Mucosa of stomach (tissue), 1 donor: ENCODE measurements around the gene LRBA.

Experiments used
- H3K27me3 ChIP-seq: one replicate; pipeline ENCODE4 v1.7.0; 2013; ENCODE audit warnings: mild to moderate bottlenecking, low read length; ENCODE audit not compliant: control insufficient read depth, insufficient read depth
- H3K36me3 ChIP-seq: one replicate; pipeline ENCODE4 v1.7.0; 2013; ENCODE audit warnings: low read length; ENCODE audit not compliant: control insufficient read depth, insufficient read depth
- H3K4me1 ChIP-seq: one replicate; pipeline ENCODE4 v1.7.0; 2013; ENCODE audit warnings: mild to moderate bottlenecking, low read length; ENCODE audit not compliant: control insufficient read depth, insufficient read depth
- H3K4me3 ChIP-seq: one replicate; pipeline ENCODE4 v1.7.0; 2013; ENCODE audit warnings: low read length
- H3K9ac ChIP-seq: one replicate; pipeline ENCODE4 v1.7.0; 2013; ENCODE audit warnings: mild to moderate bottlenecking, low read length, moderate library complexity
- H3K9me3 ChIP-seq: one replicate; pipeline ENCODE4 v1.7.0; 2013; ENCODE audit warnings: mild to moderate bottlenecking, low read length, moderate library complexity; ENCODE audit not compliant: control insufficient read depth
- donor health status: Pancreatic carcinoma.

LRBA gene

DNA sequence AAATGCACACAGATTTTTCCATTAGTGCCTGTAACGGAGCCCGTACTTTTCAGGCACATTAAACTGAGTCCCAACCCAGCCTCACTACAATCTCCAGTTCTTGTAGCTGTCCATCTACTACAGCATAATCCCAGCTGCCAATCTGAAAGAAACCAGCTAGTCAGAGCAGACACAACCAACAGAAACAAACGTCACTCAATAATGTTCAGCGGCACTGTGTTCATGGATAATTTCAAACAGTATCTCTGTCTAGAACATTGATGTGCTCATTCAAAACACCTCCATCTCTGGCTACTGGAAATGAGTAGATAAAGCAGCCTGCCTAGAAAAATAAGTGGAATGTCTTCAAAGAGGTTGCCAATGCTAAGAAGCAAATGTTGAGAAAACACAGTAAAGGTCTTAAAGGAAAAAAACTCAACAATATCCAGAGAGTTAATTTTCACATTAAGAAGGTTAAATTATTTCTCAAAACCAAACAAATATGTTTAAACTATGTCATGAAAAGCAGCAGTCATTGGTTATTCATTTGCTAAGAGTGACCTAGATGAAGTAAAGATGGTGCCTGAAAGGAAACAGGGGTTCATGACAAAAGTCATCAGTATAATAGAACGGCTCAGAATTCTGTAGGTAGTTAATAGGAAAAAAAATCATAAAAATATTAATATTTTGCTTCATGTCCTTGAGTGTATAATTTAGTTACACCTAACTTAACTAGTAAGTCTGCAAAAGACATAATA is 678.2 kb downstream of the LRBA start:
- no peak overlapping the region for H3K4me3 ChIP-seq
- no peaks in the 10 kb centered on the region for H3K27me3 ChIP-seq
- H3K36me3 ChIP-seq = no peaks in the 10 kb centered on the region
- H3K9ac ChIP-seq = no peak overlapping the region
- no peaks in the 10 kb centered on the region for H3K9me3 ChIP-seq
- no peaks in the 10 kb centered on the region for H3K4me1 ChIP-seq

DNA sequence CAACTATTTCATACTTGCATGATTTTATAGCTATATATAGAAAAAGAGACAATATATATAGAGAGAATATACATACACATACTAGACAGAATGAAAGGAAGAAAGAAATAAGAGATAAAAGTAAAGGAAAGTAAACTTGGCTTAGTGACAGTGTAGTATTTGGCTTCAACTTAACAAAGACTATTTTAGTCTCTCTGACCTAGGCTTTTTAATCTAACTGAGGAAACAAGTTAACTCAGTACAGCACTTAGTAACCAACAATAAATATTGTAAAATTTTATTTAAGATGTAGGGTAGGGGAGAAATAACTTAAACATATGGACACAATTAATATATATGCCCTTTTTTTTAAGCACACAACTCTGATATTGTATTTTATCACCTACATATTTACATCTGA is 682.1 kb downstream of the LRBA start:
- Histone ChIP-seq H3K4me3 (no peak overlapping the region), H3K4me1 (no peaks in the 10 kb centered on the region), H3K27me3 (no peaks in the 10 kb centered on the region), H3K36me3 (no peaks in the 10 kb centered on the region), H3K9ac (no peak overlapping the region), H3K9me3 (no peaks in the 10 kb centered on the region)

DNA sequence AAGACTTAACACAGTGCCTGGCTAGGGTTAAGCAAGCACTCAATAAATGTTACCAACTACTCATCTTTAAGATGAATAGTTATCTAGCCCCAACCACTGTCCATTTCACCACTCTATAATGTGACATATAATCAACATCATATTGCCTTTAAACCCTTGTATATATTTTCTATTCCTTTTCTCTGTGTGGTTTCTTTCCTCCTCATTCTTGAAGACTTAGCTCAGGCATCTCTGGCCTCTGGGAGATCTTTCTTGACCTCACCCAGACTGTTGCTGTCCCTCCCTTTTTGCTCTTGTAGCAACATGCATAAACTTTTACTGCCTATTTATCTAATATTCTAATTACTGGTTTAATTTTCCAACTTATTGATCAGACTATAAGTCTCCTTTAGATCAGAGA is 683.0 kb downstream of the LRBA start:
- H3K4me3 ChIP-seq = no peak overlapping the region
- no peaks in the 10 kb centered on the region for H3K36me3 ChIP-seq
- no peak overlapping the region for H3K9ac ChIP-seq
- H3K4me1 ChIP-seq = no peaks in the 10 kb centered on the region
- H3K9me3 ChIP-seq = no peaks in the 10 kb centered on the region
- H3K27me3 ChIP-seq = no peaks in the 10 kb centered on the region

DNA sequence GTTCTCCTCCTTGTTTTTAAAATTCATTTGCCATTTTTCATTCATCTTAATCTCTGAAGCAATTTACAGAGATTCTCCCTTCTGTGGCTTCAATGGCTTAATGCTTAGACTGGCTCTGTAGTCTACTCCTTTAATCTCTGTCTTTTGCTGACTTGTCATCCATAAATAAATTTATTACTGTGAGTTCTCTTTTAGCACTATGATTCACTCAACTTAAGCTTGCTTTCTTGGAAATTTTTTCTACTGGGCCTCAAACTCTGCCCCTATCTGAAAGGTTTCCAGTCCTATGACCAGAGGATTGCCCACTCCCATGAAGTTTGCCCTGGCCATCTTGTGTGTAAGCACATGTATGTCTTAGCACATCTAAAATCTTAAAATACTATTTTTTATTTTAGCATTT is 685.7 kb downstream of the LRBA start:
- Histone ChIP-seq H3K9me3 (no peaks in the 10 kb centered on the region), H3K27me3 (no peaks in the 10 kb centered on the region), H3K9ac (no peak overlapping the region), H3K4me1 (no peaks in the 10 kb centered on the region), H3K36me3 (no peaks in the 10 kb centered on the region), H3K4me3 (no peak overlapping the region)

DNA sequence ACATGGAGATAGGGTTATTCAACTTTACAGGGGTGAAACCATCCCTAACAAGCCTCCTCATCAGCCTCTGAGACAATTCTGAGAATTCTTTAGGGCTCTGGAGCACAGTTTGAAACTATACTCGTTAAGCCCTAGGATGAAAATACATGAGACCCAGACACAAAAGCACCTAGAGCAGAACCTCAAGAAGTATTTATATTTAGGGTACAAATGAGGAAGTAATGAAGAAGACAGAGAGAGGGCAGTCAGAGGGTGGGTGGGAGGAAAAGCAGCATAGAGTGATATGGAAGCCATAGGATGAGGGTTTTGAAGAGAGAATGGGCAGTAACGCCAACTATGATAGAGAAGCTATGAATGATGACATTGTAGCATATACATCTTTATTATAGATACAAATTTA is 686.6 kb downstream of the LRBA start:
- no peaks in the 10 kb centered on the region for H3K4me1 ChIP-seq
- H3K4me3 ChIP-seq = no peak overlapping the region
- no peaks in the 10 kb centered on the region for H3K27me3 ChIP-seq
- no peaks in the 10 kb centered on the region for H3K9me3 ChIP-seq
- no peak overlapping the region for H3K9ac ChIP-seq
- no peaks in the 10 kb centered on the region for H3K36me3 ChIP-seq

DNA sequence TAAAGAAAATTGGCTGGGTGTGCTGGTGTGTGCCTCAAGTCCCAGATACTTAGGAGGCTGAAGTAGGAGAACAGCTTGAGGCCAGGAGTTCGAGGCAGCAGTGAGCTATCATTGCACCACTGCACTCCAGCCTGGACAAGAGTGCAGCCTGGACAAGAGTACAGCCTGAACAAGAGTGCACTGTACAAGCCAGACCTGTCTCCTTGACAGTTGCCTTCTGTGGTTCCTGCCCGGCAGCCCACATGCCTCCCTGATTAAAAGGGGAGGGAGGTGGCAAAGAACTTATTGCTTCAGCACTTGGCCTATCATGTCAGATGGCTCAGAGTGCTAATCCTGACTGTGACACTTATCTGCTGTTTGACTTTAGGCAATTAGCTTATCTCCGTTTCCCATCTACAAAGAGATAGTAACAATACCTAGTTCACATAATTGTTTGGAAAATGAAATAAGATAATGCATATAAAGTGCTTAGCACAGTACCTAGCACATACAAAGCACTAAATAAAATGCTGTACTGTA is 687.8 kb downstream of the LRBA start:
- H3K4me1 ChIP-seq = no peaks in the 10 kb centered on the region
- no peaks in the 10 kb centered on the region for H3K27me3 ChIP-seq
- H3K9me3 ChIP-seq = no peaks in the 10 kb centered on the region
- no peak overlapping the region for H3K9ac ChIP-seq
- no peak overlapping the region for H3K4me3 ChIP-seq
- H3K36me3 ChIP-seq = no peaks in the 10 kb centered on the region

DNA sequence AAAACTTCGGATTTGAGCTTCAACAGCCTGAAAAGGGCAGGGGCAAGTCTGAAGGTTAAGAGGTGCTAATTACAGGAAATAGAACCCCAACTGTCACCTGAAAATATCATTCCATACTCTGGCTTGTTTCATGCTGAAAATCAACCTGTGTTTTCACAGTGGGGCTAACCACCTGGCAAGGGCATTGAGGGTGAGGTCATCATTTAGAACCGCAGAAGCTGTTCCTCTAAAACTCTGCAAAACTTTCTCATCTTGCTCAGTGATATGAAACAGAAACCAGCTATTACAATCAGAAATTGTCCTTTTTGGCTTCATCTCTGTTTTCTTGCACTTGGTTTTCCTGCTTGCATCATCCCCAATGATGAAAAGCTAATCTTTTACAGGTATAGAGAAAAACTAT is 689.2 kb downstream of the LRBA start:
- Histone ChIP-seq H3K4me1 (no peaks in the 10 kb centered on the region), H3K27me3 (no peaks in the 10 kb centered on the region), H3K9ac (no peak overlapping the region), H3K9me3 (no peaks in the 10 kb centered on the region), H3K36me3 (no peaks in the 10 kb centered on the region), H3K4me3 (no peak overlapping the region)

DNA sequence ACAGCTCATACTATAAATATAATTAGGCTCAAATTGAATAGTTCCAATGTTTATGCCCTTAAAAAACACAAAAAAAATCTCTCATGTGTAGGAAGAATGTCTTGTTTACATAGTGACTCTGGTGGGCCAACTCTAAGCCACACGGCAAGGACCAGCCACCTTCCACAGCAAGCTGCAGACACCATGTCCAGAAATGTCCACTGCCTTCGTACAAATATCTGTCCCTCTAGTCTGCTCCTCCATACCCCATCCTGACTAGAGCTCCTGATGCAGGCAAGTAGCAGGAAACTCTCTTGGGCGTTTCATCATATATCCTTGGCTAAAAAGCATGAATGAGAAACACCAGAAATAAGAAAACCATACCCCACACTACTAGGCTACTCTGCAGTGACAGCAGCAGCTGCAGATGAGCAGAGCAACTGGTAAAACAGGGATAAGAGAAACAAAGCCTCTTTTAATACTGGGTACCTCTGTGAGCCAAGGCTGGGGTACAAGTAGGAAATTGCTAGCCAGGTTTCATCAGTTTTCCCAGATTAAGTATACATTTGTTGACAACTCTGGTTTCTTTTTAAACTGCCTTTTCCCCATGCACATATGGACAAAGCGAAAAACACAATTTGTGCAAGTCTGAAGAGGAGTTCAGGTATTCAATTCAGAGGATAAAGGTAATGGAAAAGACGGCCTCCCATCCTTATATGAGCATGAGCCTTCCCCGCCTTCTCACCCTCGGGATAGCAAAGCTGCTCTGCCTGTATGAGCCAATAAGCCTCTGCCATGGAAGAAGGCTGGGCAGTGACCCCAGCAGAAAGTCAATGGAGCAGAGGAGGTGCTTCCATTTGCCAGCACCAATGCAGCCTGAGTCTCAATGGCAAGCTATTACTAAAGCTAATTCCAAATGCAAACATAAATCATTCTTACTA is 691.4 kb downstream of the LRBA start:
- no peak overlapping the region for H3K4me3 ChIP-seq
- no peaks in the 10 kb centered on the region for H3K4me1 ChIP-seq
- H3K27me3 ChIP-seq = no peaks in the 10 kb centered on the region
- no peaks in the 10 kb centered on the region for H3K36me3 ChIP-seq
- no peaks in the 10 kb centered on the region for H3K9me3 ChIP-seq
- H3K9ac ChIP-seq = no peak overlapping the region

DNA sequence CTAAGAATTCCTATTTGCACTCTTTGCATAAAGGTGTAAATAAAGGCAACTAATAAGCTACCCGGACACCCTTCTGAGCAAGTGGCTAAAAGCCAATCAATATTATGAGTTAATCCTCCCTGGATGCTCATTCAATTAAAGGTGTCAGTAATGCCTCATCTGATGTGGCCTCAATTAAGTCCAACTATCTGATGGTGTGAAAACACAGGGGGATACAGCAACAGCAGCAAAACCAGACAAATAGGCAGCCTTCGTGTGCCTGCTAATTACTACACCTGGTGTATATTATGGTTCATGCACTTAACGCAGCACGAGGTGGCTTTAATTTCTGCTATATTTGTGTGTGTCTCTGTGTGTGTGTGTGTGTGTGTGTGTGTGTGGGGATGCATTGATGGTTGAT is 692.4 kb downstream of the LRBA start:
- no peak overlapping the region for H3K9ac ChIP-seq
- no peaks in the 10 kb centered on the region for H3K36me3 ChIP-seq
- no peaks in the 10 kb centered on the region for H3K4me1 ChIP-seq
- H3K4me3 ChIP-seq = no peak overlapping the region
- no peaks in the 10 kb centered on the region for H3K9me3 ChIP-seq
- no peaks in the 10 kb centered on the region for H3K27me3 ChIP-seq

DNA sequence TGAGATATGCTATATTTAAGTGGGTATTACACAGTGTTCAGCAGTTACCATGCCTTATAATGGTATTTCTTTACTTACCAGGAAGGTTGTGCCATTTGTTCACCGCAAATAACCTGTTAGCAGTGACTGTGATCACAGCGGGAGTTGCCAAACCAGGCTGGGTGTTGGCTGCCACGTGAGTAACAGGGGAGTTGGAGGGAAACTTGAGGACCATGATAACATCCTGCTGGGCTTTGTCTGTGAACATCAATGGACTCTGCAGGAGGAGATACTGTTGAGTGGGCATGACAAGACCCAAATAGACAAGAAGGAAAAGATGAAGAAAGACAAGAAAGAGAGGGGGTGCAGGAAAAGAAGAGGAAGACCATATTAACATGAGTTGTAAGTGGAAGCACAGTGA is 694.0 kb downstream of the LRBA start:
- no peak overlapping the region for H3K4me3 ChIP-seq
- H3K27me3 ChIP-seq = no peaks in the 10 kb centered on the region
- H3K9me3 ChIP-seq = no peaks in the 10 kb centered on the region
- no peaks in the 10 kb centered on the region for H3K4me1 ChIP-seq
- H3K9ac ChIP-seq = no peak overlapping the region
- no peaks in the 10 kb centered on the region for H3K36me3 ChIP-seq

DNA sequence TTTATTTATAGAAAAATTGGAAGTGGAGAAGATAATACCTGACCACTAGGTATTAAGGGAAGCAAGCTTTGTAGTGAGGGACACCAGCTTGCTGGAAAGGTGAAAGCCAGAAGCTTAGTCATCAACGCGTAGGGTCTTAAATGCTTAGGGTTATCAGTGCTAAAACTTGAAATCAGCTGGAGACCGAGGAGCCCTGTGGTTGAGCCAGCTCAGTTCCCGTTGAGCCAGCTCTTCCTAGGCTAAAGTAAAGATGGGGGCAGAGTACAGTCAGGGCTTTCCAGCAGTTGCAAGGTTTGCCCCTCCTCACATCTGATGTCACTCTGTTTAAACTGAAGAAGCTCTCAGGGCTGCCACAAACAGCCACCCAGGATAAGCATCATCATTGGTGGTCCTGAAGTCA is 696.1 kb downstream of the LRBA start:
- Histone ChIP-seq H3K9ac (no peak overlapping the region), H3K4me1 (no peaks in the 10 kb centered on the region), H3K27me3 (no peaks in the 10 kb centered on the region), H3K4me3 (no peak overlapping the region), H3K36me3 (no peaks in the 10 kb centered on the region), H3K9me3 (no peaks in the 10 kb centered on the region)

DNA sequence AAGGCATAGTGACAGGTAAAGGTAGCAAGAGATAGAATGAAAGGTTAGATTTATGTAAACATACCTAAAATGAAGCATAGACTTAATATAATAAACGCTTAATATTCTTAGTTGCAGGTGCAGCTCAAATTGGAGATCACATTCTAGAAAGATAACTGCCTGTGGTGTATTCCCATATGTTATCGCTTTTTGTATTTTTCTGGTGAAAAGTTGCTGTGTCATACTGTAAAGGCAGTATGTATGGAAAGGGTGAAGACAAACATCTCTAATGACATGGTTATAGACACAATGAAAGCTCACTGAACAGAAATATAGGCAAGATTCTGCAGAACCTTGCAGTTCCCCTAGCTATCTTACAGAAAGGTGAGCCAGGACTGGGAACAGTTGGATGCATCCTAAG is 696.6 kb downstream of the LRBA start:
- no peaks in the 10 kb centered on the region for H3K4me1 ChIP-seq
- H3K9me3 ChIP-seq = no peaks in the 10 kb centered on the region
- H3K9ac ChIP-seq = no peak overlapping the region
- H3K36me3 ChIP-seq = no peaks in the 10 kb centered on the region
- no peak overlapping the region for H3K4me3 ChIP-seq
- H3K27me3 ChIP-seq = no peaks in the 10 kb centered on the region
